Measurements from ENCODE around the gene CYB561.

The CYB561 gene

GRCh38 chr17:63445954-63446752 is at the start of gene CYB561:
TSS of gene CYB561 (minus strand) at chr17:63446306. CDS start at chr17:63437547, 8,759 bp downstream.
- DNase-seq = peak; percentile 54 to 83

- no peak for DNase-seq
These were observed 49.4 kb upstream of the CYB561 start for GRCh38 chr17:63495491-63495890.

GRCh38 chr17:63494300-63494928 is 48.3 kb upstream of the CYB561 start:
- DNase-seq = no peak

GRCh38 chr17:63493411-63493810 is 47.3 kb upstream of the CYB561 start:
- DNase-seq = no peak

- DNase-seq = no peak
These were observed 46.8 kb upstream of the CYB561 start for GRCh38 chr17:63492940-63493339.

- DNase-seq = no peak
These were observed 46.0 kb upstream of the CYB561 start for GRCh38 chr17:63491977-63492618.

GRCh38 chr17:63491413-63491812 is 45.3 kb upstream of the CYB561 start:
- no peak for DNase-seq

- DNase-seq = no peak
These were observed 44.8 kb upstream of the CYB561 start for GRCh38 chr17:63490858-63491400.

- DNase-seq = peak in 1 of 2 experiments; percentile 44
These were observed 44.2 kb upstream of the CYB561 start for GRCh38 chr17:63490329-63490728.

GRCh38 chr17:63489291-63489690 is 43.2 kb upstream of the CYB561 start:
- no peak for DNase-seq

GRCh38 chr17:63488851-63489250 is 42.7 kb upstream of the CYB561 start:
- DNase-seq = no peak

- no peak for DNase-seq
These were observed 40.9 kb upstream of the CYB561 start for GRCh38 chr17:63487014-63487339.

GRCh38 chr17:63486317-63487013 is 40.4 kb upstream of the CYB561 start:
- no peak for DNase-seq

- no peak for DNase-seq
These were observed 37.8 kb upstream of the CYB561 start for GRCh38 chr17:63483655-63484575.

- DNase-seq = no peak
These were observed 36.9 kb upstream of the CYB561 start for GRCh38 chr17:63483038-63483437.

- DNase-seq = no peak
These were observed 36.4 kb upstream of the CYB561 start for GRCh38 chr17:63482509-63482908.

- no peak for DNase-seq
These were observed 35.4 kb upstream of the CYB561 start for GRCh38 chr17:63481488-63481870.

- DNase-seq = peak; percentile 32 to 57
These were observed 34.9 kb upstream of the CYB561 start for GRCh38 chr17:63480826-63481487.

GRCh38 chr17:63480192-63480784 is 34.2 kb upstream of the CYB561 start:
- DNase-seq = no peak

- peak; percentile 47 to 50 for DNase-seq
These were observed 33.5 kb upstream of the CYB561 start for GRCh38 chr17:63479495-63480184.

Measured in SHP77 (cell line).